ENCODE measurements around the gene CA4. TPM values are rescaled to one million over a fixed set of nuclear protein-coding genes. Genes with fewer than 3 reads are reported as not detected.
A peak's percentile ranks its signal among the peaks of the same experiment; 100 is the strongest.

The CA4 gene
- total and polyA plus RNA-seq, 7 donors: 8.9 to 16.6 (median 11.8) TPM

GRCh38 chr17:60151355-60151754, 1.6 kb downstream of the CA4 start:
- TF ChIP-seq CTCF (IDR thresholded peaks at IDR 0.05): no peak
- Histone ChIP-seq H3K36me3 (ENCODE audit: insufficient read depth in 1 of 2, low read depth in 1 of 2) (no peaks in the 10 kb centered on the region), H3K4me3 (peak overlapping the region; percentile 59), H3K9me3 (no peaks in the 10 kb centered on the region), H3K27ac (no peak overlapping the region), H3K4me1 (no peaks in the 10 kb centered on the region), H3K27me3 (ENCODE audit: insufficient read depth in 3 of 3, low read length in 2 of 3) (peaks cover 0 to 78% (median 27%) of the 10 kb centered on the region in 3 donors)
- no peak for ATAC-seq
- intact Hi-C loops (cut with DNase I): no loop called here
- 28 to 46% (median 39%) methylated on average over 5 of the region's 5 CpGs for WGBS, 3 donors
- no peak for DNase-seq

- peaks cover 0 to 65% (median 29%) of the 10 kb centered on the region in 3 donors for H3K27me3 ChIP-seq (ENCODE audit: insufficient read depth in 3 of 3, low read length in 2 of 3)
- WGBS, 3 donors: 43 to 46% (median 44%) methylated on average over 11 to 12 of the region's 12 CpGs
- DNase-seq: no peak
- H3K4me1 ChIP-seq: no peaks in the 10 kb centered on the region
- intact Hi-C loops (cut with DNase I): no loop called here
- no peak for TF ChIP-seq CTCF (IDR thresholded peaks at IDR 0.05)
- no peaks in the 10 kb centered on the region for H3K9me3 ChIP-seq
- H3K4me3 ChIP-seq: no peak overlapping the region
- ATAC-seq: peak in 1 of 4 donors; percentile 36
- peak overlapping the region; percentile 41 for H3K27ac ChIP-seq
- no peaks in the 10 kb centered on the region for H3K36me3 ChIP-seq (ENCODE audit: insufficient read depth in 1 of 2, low read depth in 1 of 2)
Observed at GRCh38 chr17:60153606-60154390, 4.0 kb downstream of the CA4 start.

- H3K27ac ChIP-seq: no peak overlapping the region
- WGBS, 3 donors: 49 to 51% (median 51%) methylated on average over 14 of the region's 14 CpGs
- no peaks in the 10 kb centered on the region for H3K4me1 ChIP-seq
- no peaks in the 10 kb centered on the region for H3K9me3 ChIP-seq
- intact Hi-C loops (cut with DNase I): no loop called here
- ATAC-seq (peak in 3 of 4 donors; percentile 31 to 39 (median 36)), DNase-seq (peak; percentile 45 to 68)
- TF ChIP-seq CTCF (IDR thresholded peaks at IDR 0.05): no peak
- no peaks in the 10 kb centered on the region for H3K36me3 ChIP-seq (ENCODE audit: insufficient read depth in 1 of 2, low read depth in 1 of 2)
- H3K27me3 ChIP-seq (ENCODE audit: insufficient read depth in 3 of 3, low read length in 2 of 3): peaks cover 0 to 60% (median 25%) of the 10 kb centered on the region in 3 donors
- no peak overlapping the region for H3K4me3 ChIP-seq
Observed at GRCh38 chr17:60154616-60155426, 5.0 kb downstream of the CA4 start.

GRCh38 chr17:60155427-60155814, 5.6 kb downstream of the CA4 start:
- Histone ChIP-seq H3K36me3 (ENCODE audit: insufficient read depth in 1 of 2, low read depth in 1 of 2) (no peaks in the 10 kb centered on the region), H3K9me3 (no peaks in the 10 kb centered on the region), H3K27ac (no peak overlapping the region), H3K4me1 (no peaks in the 10 kb centered on the region), H3K4me3 (no peak overlapping the region), H3K27me3 (ENCODE audit: insufficient read depth in 3 of 3, low read length in 2 of 3) (peaks cover 0 to 54% (median 24%) of the 10 kb centered on the region in 3 donors)
- no peak for TF ChIP-seq CTCF (IDR thresholded peaks at IDR 0.05)
- intact Hi-C loops (cut with DNase I): no loop called here
- ATAC-seq: no peak
- 37% methylated on average over 3 of the region's 3 CpGs for WGBS, 3 donors
- no peak for DNase-seq

Measured in psoas muscle (tissue), 8 donors.